A172 (cell line): ENCODE data around the gene XRCC4. TPM values are rescaled to one million over a fixed set of nuclear protein-coding genes. Genes with fewer than 3 reads are reported as not detected.

Source experiments
- DNase-seq: peaks from one replicate; pipeline ENCODE4 v3.0.0-alpha.2; 2015; ENCODE audit warnings: low spot score
- total RNA-seq: library from RNA; depleted of rRNA; stranded (reverse); fragments of >200 nt; shearing (Covaris generic); gene quantifications from 2 replicates; pipeline ENCODE4 v1.2.3, GENCODE V29; 2014; rRNA removed

XRCC4 gene
- total RNA-seq, 1 experiment from 2014 or later = 47.7 TPM

DNA sequence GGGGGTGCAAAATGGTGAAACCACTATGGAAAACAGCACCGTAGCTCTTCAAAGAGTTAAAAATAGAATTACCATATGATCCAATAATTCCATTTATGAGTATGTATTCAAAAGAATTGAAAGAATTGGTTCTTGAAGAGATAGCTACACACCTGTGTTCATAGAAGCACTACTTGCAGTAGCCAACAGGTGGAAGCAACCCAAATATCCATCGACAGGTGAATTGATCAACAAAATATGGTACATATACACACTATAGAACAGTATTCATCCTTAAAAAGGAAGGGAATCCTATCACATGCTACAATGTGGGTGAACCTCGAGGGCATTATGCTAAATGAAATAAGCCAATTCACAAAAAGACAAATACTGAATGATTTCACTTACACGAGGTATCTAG is 308.5 kb downstream of the XRCC4 start:
- DNase-seq = no peak

DNA sequence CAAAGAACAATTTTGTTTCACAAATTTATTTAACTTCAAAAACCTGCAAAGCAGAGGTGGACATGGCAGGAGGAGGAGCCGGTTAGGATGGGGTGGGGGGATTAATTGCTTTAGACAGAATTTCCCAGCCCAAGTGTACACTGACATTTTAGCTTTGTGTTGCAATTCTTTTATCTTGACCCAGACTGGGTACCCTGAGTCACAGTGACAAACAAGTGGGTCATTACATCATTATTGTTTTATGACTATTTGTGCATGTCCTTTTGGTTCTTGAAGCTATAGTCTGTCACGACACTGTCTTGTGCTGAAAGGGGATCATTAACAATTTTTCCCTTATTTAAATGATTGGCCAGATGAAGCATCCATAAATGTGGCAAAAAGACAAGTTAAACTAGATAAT is 309.7 kb downstream of the XRCC4 start:
- DNase-seq = no peak

DNA sequence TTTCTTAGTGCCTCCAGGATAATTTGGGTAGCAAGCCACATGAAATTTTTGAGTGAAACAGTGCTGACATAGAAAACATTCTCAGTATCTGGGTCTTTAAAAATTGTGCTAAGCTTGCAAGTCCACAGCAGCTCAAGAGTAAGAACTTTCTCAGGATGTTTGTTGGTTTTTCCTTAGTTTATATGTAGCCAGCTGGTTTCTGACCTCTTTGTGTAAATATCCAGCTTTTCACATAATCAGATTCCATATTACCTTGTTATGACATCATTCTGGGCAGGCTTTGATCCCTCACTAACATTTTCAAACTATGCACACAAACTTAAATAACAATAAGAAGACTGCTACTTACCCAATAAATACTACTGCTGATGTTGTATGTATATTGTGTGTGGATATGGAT is 311.3 kb downstream of the XRCC4 start:
- DNase-seq = no peak

DNA sequence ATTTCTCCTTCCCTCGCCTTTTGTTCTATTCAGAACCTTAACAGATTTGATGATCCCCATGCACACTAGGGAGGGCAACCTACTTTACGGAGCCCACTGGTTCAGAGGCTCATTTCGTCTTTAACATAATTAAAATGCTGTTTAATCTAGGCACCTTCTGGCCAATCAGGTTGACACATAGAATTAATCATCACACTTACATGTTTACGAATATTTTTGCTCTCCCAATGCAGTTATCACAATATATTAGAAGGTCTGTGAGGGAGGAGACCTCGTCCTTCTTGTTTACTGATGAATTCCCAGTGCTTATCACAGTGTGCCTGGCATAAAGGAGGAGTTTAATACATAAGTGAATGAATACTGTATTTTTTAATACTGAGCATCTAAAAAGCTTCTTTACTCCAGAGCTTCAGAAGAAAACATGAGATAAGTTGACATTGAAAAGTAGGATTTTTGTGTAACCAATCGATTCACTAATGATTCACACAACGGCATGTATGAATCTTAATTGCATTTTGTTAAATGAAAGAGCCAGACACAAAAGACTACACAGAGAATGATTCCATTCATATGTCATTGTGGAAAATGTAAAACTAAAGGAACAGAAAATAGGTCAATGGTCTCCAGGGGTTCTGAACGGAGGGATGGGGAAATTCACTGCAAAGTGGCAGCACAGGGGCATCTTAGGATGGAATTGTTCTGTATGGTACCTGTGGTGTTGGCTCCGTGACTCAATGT is 315.6 kb downstream of the XRCC4 start:
- no peak for DNase-seq

DNA sequence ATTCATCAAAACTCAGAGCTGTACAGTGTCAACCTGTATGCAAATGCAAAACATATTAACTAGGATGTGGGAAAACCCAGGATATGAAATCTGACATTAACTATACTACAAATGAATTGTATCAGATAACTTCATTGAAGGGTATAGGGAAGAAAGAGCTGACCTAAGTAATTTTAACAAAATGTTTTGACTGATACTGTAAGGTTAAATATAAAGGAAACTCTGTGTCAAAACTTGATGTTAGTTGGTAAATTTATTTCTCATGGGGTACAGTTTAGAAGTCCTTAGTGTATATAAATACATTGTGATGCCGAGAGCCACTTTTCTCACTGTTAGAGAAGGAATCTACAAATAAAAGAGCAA is 316.1 kb downstream of the XRCC4 start:
- DNase-seq = no peak

DNA sequence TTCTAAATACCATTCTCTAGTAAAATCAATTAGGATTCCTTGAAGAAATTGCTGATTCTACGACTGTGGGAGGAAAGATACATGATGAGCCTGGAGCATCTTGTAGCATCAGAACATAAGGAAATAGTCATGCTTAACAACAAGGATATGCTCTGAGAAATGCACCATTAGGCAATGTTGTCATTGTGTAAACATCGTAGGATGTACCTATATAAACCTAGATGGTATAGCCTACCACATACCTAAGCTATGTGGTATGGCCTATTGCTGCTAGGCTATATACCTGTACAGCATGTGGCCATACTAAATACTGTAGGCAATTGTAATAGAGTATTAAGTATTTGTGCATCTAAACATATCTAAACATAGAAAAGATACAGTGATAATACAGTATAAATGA is 316.8 kb downstream of the XRCC4 start:
- DNase-seq = no peak

DNA sequence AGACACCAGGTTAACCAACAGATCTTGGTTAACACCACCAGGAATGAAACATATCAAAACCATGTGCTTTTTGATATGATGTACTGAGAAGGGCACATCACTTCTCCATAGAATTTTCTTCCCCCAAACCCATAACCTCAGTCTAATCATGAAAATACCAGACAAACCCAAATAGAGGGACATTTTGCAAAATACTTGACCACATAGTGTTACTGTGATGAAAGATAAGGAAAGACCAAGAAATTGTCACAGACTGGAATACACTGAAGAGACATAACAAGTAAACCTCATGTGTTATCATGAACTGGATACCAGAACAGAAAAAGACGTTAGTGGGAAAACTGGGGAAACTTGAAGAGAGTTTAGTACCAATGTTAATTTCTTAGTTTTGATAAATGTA is 319.3 kb downstream of the XRCC4 start:
- DNase-seq = no peak

DNA sequence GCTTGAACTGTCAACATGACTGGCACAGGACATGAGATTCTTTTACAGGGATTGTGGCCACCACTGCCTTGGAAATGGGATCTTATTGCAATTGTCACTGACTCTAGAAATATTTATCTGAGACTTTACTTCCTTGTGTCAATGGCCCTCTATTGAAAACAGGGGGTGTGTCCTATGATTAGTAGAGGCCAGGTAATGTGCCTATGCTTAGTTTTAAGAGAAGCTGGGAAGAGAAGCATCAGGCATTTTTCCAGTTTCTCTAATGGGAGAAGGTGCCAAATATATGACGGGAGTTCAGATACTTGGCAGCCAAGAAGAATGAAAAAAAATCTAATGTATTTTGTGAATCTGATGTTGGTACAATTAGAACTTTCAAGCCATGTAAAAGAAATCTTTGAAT is 320.3 kb downstream of the XRCC4 start:
- no peak for DNase-seq

DNA sequence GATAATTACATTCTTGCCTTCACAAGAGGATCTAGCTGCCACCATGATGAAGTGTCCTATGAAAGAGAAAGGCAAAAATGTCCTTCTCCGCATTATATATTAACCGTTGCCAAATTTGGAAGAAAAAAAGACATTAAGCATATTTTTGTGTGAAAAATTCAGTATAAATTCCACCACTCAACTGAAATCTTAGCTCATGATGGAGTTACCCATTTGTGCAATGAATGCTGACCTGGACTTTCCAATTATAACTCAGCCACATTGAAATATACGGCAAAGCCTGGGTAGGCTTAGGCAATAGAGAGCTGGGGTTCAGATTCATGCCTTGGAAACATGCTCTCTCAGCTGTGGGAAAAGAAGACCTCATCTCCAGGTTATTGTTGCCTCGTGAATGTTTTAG is 322.9 kb downstream of the XRCC4 start:
- no peak for DNase-seq

DNA sequence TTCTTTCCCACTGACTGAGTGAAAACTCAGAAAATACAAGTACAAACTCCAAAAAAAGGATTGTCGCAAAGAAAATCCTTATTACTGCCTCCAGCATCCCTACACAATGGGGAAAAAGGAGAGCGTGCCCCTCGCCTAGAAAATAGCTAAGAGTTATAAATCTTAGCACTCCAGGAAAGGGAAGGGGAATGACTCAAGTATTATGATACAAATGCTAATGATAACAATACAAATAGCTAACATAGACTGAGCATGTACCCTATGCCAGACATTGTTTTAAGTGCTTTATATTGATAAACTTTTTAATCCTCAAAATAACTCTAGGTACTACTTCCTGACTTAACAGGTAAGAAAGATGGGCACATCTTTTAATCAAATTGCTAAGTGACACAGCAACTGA is 323.4 kb downstream of the XRCC4 start:
- DNase-seq = no peak

DNA sequence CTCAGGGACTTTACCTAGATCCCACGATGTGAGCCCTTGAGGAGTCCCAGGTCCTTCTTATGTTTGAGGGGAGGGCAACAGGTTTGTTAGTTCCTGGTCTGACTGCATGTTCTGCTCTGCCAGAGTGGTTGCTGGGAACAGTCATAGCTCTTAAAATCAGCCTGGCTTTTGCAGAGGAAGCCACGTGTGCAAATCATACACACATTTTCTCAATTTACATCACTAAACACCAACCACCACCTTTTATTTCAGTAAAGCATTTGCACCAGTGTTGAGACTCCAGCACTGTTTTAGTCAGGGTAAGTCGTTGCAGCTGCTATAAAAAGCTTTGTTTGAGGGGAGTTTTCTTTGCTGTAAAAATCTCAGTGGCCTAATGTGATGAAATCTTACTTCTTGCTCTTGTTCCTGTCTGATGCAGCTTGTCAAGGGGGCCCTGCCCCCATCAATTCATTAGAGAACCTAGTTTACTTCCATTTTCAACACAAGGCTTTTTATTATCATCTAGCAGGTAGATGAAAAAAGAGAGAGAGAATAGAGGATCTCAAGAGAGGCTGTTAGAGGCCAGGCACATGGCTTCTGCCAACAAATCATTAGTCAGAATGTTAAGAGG is 323.9 kb downstream of the XRCC4 start:
- no peak for DNase-seq

DNA sequence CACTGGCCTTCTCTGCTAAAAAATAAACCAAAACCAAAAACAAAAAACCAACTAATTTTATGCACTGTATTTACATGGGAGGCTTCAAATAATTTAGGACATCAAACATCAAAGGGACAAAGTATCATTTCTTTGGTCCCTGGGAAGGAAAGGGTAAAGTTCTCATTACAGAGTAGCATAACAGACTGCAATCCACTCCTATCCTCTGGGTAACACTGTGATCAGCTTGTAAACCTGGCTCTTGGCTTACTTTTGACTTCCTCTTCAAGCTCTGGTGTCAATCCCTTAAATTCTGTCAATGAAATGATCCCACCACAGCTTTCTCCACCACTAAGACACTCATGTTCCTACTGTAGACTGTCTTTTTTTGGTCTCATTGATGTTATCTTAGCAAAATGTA is 324.4 kb downstream of the XRCC4 start:
- DNase-seq = no peak

Other genes with a start within 250 kb of the XRCC4 start
- gene TMEM167A, start 153 bp upstream of the XRCC4 start, total RNA-seq = 122 and 139 TPM in 2 replicates